Measurements from ENCODE around the gene CCDC157.

CCDC157 gene

DNA sequence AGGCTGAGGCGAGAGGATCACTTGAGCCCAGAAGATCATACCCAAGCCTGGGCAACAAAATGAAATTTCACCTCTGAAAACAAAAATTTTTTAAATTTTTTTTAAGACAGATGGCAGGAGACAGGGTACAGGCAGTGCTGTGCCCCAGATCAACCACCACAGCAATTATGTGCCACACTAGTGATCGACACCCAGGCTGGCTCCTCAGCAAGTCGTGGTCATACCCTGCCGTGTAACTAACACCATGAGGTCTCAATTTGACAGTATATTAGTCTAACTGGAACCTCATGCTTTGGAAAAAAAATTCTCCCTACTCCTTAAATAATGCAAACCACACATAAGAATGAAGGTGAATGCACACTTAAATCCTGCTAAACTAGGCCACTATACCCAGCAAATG lies 8.4 kb upstream of the CCDC157 start:
- Histone ChIP-seq H3K27ac (ENCODE audit: low read depth, low read length) (no peak overlapping the region), H4K20me1 (ENCODE audit: control insufficient read depth, insufficient read depth, low read depth, low read length) (no peaks in the 10 kb centered on the region; the same call in 1 of the 2 replicates), H3K79me2 (ENCODE audit: control insufficient read depth, low read length) (peaks cover 55% of the 10 kb centered on the region), H3K9me3 (ENCODE audit: control insufficient read depth, insufficient read depth, low read length) (no peaks in the 10 kb centered on the region), H3K4me3 (ENCODE audit: low read length) (no peak overlapping the region), H3F3A (ENCODE audit: control insufficient read depth, insufficient read depth) (no peaks in the 10 kb centered on the region), H3K36me3 (ENCODE audit: control insufficient read depth, low read length) (peaks cover 91% of the 10 kb centered on the region), H3K4me2 (ENCODE audit: low read length) (no peak overlapping the region), H3K4me1 (ENCODE audit: control insufficient read depth, low read length) (no peaks in the 10 kb centered on the region), H3K9me2 (replicated peaks; ENCODE audit: control insufficient read depth, low read length) (no peaks in the 10 kb centered on the region), H3K27me3 (ENCODE audit: control insufficient read depth, low read length) (no peaks in the 10 kb centered on the region)
- TF ChIP-seq, protein P1, sequence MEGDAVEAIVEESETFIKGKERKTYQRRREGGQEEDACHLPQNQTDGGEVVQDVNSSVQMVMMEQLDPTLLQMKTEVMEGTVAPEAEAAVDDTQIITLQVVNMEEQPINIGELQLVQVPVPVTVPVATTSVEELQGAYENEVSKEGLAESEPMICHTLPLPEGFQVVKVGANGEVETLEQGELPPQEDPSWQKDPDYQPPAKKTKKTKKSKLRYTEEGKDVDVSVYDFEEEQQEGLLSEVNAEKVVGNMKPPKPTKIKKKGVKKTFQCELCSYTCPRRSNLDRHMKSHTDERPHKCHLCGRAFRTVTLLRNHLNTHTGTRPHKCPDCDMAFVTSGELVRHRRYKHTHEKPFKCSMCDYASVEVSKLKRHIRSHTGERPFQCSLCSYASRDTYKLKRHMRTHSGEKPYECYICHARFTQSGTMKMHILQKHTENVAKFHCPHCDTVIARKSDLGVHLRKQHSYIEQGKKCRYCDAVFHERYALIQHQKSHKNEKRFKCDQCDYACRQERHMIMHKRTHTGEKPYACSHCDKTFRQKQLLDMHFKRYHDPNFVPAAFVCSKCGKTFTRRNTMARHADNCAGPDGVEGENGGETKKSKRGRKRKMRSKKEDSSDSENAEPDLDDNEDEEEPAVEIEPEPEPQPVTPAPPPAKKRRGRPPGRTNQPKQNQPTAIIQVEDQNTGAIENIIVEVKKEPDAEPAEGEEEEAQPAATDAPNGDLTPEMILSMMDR (IDR thresholded peaks at IDR 0.05; ENCODE audit: low read depth, low read length, poor library complexity, severe bottlenecking) = no peak
- no peak for TF ChIP-seq EZH2phosphoT487 (IDR thresholded peaks at IDR 0.05; ENCODE audit: borderline replicate concordance, low read length)

DNA sequence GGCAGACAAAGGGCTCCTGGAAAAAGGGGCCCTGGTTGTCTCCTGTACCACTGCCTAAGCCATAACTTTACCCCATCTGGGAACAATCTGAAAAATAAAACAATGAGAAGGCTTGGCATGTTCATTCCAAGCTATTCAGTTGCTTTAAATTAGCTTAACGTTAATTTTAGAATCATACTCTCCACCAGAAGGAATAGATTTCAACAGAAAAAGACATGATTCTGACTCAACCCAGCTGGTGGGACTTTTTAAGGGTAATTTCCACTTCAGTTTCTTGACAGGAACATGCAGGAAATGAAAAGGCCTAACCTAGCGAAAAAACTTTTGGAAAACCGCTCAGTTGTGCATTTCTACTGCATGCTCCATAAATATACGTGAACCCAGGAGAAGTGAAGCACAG lies 8.0 kb upstream of the CCDC157 start:
- Histone ChIP-seq H3K4me1 (ENCODE audit: control insufficient read depth, low read length) (no peaks in the 10 kb centered on the region), H3K79me2 (ENCODE audit: control insufficient read depth, low read length) (peaks cover 58% of the 10 kb centered on the region), H3F3A (ENCODE audit: control insufficient read depth, insufficient read depth) (no peaks in the 10 kb centered on the region), H3K27ac (ENCODE audit: low read depth, low read length) (no peak overlapping the region), H3K4me3 (ENCODE audit: low read length) (no peak overlapping the region), H3K9me3 (ENCODE audit: control insufficient read depth, insufficient read depth, low read length) (no peaks in the 10 kb centered on the region), H3K9me2 (replicated peaks; ENCODE audit: control insufficient read depth, low read length) (no peaks in the 10 kb centered on the region), H3K4me2 (ENCODE audit: low read length) (no peak overlapping the region), H3K36me3 (ENCODE audit: control insufficient read depth, low read length) (peaks cover 90% of the 10 kb centered on the region), H3K27me3 (ENCODE audit: control insufficient read depth, low read length) (no peaks in the 10 kb centered on the region), H4K20me1 (ENCODE audit: control insufficient read depth, insufficient read depth, low read depth, low read length) (peaks cover under 1% of the 10 kb centered on the region; the same call in 1 of the 2 replicates)
- no peak for TF ChIP-seq EZH2phosphoT487 (IDR thresholded peaks at IDR 0.05; ENCODE audit: borderline replicate concordance, low read length)
- TF ChIP-seq, protein P1 (IDR thresholded peaks at IDR 0.05; ENCODE audit: low read depth, low read length, poor library complexity, severe bottlenecking) = no peak

DNA sequence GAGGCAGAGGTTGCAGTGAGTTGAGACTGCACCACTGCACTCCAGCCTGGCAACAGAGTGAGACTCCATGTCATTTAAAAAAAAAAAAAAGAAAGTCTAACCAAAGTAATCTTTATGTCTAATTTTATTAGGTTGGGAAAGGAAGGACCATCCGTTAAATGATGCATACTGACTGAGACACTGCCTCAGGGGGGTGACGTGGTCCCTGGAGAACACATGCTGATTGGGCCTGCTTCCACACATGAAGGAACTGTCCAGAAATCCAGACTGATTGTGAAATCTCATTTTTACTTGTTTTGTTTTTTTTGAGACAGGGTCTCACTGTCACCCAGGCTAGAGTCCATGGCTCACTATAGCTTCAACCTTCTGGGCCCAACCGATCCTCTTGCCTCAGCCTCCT lies 5.6 kb upstream of the CCDC157 start:
- peaks cover 82% of the 10 kb centered on the region for H3K79me2 ChIP-seq (ENCODE audit: control insufficient read depth, low read length)
- H3K9me3 ChIP-seq (ENCODE audit: control insufficient read depth, insufficient read depth, low read length) = no peaks in the 10 kb centered on the region
- peaks cover 79% of the 10 kb centered on the region for H3K36me3 ChIP-seq (ENCODE audit: control insufficient read depth, low read length)

More for the DNA sequence above, 5.6 kb upstream of the CCDC157 start:
- Histone ChIP-seq H3K9me2 (replicated peaks; ENCODE audit: control insufficient read depth, low read length) (no peaks in the 10 kb centered on the region), H3K4me3 (ENCODE audit: low read length) (no peak overlapping the region), H4K20me1 (ENCODE audit: control insufficient read depth, insufficient read depth, low read depth, low read length) (peaks cover 16% of the 10 kb centered on the region), H3K4me2 (ENCODE audit: low read length) (no peak overlapping the region), H3F3A (ENCODE audit: control insufficient read depth, insufficient read depth) (no peaks in the 10 kb centered on the region), H3K27me3 (ENCODE audit: control insufficient read depth, low read length) (no peaks in the 10 kb centered on the region), H3K4me1 (ENCODE audit: control insufficient read depth, low read length) (peaks cover 17% of the 10 kb centered on the region), H3K27ac (ENCODE audit: low read depth, low read length) (no peak overlapping the region)
- TF ChIP-seq EZH2phosphoT487 (IDR thresholded peaks at IDR 0.05; ENCODE audit: borderline replicate concordance, low read length) = no peak
- TF ChIP-seq, protein P1 (IDR thresholded peaks at IDR 0.05; ENCODE audit: low read depth, low read length, poor library complexity, severe bottlenecking) = no peak

Data from DOHH2 (cell line).